ENCODE data around the gene NXPH4.

NXPH4 gene

DNA sequence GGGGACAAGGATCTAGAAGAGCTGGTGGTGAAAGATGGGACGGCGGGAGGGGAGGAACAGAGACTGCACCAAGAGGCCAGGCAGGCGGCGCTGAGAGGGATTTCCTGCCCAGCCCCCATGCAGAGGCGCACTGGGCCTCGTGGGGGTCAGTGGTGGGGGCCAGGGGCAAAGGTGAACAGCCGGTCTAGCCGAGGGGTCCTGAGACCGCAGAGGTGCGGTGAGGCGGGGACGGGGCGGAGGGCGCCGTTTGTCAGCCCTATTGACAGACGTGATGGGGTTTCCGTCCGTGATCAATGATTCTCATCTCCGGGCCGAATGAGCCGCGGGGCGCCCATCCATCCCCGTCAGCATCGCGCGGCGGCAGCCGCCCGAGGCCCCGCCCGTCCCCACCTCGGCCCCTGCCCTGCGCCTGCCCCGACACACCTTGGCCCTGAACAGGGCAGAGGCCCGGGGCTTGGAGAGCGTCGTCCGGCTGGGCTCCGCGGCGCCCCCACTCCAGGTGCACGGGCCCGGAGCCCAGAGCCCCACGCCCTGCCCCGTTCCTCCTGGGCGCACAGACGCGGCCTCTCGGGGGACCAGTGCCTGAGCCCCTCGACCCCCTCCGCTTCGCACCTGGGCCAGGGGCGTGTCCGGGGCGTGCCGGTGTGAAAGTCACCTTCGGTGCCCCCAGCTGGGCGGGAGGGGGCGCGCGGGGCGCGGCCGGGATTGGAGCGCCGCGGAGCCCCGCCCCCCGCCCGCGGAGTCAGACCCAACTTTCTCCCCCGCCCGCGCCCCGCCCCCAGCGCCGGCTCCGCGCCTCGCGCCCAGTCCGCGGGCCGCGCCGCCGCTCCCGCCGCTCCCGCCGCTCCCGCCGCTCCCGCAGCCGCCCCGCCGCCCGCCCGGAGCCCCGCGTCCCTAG lies at the start of gene NXPH4:
Gene NXPH4, plus strand, starts transcription at position 781 of the 898 bp plus-strand sequence. CDS start 176 bp downstream, outside the sequence.
- DNase-seq: peak; percentile 86

DNA sequence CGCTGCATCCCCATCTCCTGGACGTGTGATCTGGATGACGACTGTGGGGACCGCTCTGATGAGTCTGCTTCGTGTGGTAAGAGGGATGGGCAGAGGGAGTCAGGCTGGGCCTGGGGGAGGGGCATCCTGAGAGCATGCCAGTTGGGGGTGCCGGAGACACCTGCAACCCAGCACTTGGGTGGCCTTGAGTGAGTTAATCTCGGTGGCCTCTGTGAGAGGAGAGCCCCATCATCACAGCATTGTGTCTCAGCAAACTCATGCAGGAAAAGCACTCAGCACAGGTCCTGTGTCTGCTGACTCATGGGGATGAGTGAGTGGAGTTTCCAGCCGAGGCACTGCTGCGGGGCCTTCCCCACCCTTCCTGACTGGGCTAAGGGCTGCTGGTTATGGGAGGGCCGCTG lies 49.6 kb upstream of the NXPH4 start:
- peak; percentile 68 for DNase-seq

DNA sequence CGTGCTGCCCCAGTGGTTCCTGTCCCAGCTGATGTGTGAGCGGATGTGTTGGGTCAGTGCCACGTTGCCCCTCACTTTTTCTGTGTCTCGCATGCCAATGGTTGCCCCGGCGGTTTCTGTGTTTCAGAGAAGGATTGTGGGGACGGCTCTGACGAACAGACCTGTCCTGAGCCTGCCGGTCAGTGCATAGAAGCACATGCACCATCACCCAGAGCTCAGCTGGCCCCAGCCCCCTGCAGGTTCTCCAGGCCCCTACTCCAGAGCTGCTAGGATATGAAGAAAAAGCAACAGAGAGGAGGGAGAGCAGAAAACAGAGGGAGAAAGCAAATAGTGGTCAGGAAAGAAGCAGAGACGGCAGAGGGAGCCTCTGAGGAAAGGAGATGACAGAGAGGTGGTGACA lies 48.5 kb upstream of the NXPH4 start:
- DNase-seq: no peak

DNA sequence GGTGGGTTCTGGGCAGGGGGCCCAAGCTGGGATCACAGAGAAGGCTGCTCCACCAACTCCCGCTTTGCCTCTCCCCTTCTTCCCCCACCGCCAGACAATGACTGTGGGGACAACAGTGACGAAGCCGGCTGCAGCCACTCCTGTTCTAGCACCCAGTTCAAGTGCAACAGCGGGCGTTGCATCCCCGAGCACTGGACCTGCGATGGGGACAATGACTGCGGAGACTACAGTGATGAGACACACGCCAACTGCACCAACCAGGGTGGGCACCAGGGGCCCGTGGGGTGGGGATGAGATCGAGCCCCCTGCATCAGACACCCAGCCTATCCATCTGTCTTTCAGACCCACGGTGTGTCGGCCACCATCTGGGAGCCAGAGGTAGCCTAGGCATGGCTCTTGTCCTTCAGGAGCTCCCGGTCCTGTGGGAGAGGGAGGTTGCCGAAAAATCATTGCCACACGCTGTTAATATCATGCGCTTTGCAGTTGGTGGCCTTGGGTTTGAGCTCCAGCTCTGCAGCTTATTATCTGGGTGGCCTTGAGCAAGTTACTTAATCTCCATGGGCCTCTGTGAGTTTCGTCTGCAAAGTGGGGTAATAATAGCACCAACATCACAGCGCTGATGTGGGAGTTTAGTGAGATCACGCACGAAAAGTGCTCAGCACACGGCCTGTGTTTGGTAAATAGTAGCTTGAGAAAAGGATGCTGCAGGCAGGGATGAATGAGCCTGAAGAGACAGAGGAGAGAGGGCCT lies 47.4 kb upstream of the NXPH4 start:
- no peak for DNase-seq

DNA sequence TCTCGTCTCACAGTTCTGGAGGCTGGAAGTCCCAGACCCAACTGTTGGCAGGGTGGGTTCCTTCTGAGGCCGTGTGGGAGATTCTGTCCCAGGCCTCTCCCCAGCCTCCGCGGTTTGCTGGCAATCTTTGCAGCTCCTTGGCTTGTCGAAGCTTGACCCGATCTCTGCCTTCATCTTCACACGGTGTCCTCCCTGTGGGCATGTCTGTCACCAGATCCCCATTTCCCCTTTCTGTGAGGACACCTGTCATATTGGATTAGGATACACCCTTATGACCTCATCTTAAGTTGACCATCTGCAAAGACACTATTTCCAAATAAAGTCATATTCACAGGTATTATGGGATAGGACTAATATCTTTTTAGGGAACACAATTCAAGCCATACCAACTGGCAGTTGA lies 46.6 kb upstream of the NXPH4 start:
- DNase-seq: no peak

DNA sequence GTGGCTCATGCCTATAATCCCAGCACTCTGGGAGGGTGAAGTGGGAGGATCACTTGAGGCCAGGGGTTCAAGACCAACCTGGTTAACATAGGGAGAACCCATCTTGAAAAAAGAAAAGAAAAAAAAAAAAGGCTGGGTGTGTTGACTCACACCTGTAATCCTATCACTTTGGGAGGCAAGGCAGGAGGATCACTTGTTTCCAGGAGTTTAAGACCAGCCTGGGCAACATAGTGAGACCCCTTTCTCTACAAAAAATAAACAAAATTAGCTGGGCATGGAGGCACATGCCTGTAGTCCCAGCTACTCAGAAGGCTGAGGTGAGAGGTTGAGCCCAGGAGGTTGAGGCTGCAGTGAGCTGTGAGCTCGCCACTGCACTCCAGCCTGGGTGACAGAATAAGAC lies 46.2 kb upstream of the NXPH4 start:
- no peak for DNase-seq

DNA sequence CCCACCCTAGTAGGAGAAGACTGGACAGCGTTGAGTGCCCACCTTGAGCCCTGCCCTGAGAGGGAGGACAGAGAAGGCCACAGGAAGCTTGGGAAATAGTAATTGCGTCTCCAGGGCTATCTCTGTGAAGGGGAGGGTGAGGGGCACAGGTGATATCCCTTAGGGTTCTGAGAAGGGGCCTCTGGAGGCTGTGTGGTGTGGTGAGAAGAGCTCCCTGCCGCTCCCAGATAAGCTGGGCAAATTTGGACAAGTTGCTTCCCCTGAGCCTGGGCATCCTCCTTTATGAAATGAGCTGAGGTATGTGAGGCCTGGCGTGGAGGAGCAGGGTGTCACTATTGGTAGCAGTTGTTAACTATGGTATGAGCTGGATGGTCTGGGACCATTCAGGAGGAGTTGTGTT lies 45.7 kb upstream of the NXPH4 start:
- DNase-seq: no peak

DNA sequence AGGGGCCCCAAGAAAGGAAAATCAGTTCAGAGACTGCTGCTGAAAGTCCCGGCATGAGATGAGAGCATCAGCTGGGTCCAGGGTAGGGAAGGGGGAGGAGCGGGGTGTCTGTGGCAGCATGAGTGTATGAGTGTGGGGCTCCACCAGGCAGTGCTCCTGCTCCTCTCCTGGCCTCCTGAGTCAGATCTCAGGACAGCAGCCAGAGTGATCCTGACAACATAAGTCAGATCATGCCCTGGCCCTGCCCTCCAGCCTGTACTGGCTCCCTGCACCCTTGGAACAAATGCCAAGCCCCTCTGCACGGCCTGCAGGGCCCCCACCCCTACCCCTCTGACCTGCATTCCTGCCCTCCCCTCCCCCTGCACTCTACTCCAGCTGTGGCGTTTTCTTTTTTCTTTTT lies 44.9 kb upstream of the NXPH4 start:
- DNase-seq: no peak

DNA sequence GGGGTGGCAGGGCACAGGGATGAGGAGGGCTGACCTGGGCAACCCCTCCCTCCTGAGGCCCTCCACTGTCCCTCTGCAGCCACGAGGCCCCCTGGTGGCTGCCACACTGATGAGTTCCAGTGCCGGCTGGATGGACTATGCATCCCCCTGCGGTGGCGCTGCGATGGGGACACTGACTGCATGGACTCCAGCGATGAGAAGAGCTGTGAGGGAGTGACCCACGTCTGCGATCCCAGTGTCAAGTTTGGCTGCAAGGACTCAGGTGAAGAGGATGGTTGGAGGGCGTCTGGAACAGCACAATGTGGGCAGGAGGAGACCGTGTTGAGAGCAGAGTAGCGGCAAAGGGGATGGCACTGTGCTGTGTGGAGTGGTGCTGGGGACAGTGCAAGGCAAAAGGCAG lies 43.5 kb upstream of the NXPH4 start:
- DNase-seq: peak; percentile 49

DNA sequence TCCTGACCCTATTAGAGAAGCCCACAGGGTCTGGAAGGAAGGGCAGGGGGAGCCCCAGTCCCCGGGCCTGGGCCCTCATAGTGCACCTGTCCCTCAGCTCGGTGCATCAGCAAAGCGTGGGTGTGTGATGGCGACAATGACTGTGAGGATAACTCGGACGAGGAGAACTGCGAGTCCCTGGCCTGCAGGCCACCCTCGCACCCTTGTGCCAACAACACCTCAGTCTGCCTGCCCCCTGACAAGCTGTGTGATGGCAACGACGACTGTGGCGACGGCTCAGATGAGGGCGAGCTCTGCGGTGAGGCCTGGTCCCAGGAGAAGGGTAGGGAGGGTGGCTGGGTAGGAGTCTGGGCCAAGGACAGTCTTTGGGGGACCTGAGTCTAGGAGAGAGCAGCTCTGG lies 42.9 kb upstream of the NXPH4 start:
- no peak for DNase-seq

DNA sequence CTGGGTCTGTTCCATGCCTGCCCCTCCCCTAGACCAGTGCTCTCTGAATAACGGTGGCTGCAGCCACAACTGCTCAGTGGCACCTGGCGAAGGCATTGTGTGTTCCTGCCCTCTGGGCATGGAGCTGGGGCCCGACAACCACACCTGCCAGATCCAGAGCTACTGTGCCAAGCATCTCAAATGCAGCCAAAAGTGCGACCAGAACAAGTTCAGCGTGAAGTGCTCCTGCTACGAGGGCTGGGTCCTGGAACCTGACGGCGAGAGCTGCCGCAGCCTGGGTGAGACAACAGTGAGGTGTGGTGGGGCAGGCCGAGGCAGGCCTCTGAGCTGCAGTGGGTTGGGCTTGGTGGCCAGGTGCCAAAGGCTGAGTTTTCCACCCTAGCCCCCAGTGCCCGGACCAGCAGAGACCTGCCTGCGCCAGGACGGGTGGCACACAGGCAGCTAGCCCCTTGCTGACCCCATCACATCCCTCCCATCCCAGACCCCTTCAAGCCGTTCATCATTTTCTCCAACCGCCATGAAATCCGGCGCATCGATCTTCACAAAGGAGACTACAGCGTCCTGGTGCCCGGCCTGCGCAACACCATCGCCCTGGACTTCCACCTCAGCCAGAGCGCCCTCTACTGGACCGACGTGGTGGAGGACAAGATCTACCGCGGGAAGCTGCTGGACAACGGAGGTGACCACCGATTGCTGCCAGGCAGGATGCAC lies 41.0 kb upstream of the NXPH4 start:
- DNase-seq: peak; percentile 61

DNA sequence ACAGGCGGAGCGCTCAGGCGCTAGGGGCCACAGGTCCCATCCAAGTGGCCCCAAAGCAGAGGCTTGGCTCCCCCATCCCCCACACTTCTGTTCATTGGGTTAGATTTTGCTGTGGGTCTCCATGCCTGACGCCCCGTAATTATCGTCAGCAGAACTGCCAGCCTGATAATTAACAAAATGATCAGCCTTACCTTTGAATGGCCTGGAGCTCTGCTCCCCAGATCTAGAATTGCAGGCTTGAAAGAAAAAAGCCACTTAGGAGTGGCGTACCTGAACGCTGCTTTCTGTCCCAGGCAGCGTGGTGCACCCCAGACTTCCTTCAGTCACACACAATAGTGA lies 40.5 kb upstream of the NXPH4 start:
- no peak for DNase-seq

DNA sequence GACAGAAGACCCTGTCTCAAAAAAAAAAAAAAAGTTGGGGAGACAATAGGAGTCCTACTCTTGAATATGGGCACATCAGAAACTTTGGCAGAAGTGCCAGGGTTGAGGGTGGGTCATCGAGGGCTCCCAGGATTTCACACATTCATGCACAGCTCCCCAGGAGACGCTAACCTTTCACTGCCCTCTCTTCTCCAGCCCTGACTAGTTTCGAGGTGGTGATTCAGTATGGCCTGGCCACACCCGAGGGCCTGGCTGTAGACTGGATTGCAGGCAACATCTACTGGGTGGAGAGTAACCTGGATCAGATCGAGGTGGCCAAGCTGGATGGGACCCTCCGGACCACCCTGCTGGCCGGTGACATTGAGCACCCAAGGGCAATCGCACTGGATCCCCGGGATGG lies 39.7 kb upstream of the NXPH4 start:
- no peak for DNase-seq

DNA sequence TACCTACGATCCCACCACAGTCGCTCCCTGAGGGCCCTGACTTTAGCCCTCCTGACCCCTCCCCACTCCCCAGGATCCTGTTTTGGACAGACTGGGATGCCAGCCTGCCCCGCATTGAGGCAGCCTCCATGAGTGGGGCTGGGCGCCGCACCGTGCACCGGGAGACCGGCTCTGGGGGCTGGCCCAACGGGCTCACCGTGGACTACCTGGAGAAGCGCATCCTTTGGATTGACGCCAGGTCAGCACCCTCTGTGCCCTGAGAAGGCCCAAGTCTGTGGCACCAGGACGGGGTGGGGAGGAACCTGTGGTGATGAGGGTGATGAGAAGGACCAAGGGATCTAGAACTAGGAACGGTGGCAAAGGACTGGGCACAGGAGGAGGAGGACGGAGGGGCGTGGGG lies 39.2 kb upstream of the NXPH4 start:
- DNase-seq: no peak

DNA sequence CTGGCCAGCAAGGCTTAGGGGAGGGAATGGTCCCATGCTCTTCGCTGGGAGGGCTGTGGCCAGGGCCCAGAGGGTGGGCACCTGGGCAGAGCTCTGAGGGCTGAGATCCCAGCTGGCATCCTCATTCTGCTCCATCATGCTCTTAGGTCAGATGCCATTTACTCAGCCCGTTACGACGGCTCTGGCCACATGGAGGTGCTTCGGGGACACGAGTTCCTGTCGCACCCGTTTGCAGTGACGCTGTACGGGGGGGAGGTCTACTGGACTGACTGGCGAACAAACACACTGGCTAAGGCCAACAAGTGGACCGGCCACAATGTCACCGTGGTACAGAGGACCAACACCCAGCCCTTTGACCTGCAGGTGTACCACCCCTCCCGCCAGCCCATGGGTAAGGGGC lies 38.4 kb upstream of the NXPH4 start:
- DNase-seq: no peak

DNA sequence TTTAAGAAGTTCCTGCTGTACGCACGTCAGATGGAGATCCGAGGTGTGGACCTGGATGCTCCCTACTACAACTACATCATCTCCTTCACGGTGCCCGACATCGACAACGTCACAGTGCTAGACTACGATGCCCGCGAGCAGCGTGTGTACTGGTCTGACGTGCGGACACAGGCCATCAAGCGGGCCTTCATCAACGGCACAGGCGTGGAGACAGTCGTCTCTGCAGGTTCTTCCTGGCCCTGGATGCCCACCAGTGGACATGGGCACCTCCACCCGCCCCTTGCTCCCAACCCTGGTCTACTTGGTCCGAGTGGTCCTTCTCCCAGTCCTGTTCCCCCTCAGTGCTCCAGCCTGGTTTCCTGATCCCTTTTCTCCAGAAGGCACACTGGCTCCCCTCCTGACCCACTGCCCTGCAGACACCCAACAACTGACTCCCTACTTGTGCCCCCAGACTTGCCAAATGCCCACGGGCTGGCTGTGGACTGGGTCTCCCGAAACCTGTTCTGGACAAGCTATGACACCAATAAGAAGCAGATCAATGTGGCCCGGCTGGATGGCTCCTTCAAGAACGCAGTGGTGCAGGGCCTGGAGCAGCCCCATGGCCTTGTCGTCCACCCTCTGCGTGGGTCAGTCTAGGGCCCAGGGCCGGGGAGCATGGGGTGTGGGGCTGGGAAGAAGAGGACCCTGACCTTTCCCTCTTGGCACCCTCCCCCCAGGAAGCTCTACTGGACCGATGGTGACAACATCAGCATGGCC lies 37.1 kb upstream of the NXPH4 start:
- DNase-seq: no peak

DNA sequence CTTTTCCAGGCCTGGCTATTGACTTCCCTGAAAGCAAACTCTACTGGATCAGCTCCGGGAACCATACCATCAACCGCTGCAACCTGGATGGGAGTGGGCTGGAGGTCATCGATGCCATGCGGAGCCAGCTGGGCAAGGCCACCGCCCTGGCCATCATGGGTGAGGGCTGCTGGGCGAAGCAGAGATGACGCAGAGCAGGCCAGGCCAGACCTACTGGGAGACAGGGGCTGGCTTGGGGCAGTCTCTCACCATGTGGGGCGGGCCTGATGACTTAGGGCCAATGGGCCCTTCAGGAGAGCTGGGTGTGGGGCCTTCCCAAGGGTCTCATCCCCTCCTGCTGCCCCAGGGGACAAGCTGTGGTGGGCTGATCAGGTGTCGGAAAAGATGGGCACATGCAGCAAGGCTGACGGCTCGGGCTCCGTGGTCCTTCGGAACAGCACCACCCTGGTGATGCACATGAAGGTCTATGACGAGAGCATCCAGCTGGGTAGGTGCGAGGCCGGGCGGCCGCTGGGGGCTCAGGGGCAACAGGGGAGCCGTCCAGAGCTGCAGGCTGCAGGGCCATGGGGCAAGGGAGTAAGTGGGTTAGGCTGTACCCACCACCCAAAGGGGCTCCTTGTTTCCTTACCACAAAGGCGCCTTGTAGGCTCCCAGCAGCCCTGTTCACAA lies 36.1 kb upstream of the NXPH4 start:
- DNase-seq: no peak

DNA sequence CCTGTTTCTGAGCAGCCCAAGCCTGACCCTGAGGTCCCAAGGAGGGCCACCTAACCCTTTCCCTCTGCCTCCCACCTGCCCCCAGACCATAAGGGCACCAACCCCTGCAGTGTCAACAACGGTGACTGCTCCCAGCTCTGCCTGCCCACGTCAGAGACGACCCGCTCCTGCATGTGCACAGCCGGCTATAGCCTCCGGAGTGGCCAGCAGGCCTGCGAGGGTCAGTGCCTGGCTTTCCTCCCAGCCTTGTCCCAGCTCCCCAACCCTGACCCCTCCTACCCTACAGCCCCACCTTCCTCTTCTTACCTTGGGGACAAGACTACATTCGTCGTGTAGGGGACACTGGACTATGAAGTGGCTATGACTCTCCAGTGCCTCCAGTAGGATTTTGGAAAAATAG lies 35.5 kb upstream of the NXPH4 start:
- no peak for DNase-seq

DNA sequence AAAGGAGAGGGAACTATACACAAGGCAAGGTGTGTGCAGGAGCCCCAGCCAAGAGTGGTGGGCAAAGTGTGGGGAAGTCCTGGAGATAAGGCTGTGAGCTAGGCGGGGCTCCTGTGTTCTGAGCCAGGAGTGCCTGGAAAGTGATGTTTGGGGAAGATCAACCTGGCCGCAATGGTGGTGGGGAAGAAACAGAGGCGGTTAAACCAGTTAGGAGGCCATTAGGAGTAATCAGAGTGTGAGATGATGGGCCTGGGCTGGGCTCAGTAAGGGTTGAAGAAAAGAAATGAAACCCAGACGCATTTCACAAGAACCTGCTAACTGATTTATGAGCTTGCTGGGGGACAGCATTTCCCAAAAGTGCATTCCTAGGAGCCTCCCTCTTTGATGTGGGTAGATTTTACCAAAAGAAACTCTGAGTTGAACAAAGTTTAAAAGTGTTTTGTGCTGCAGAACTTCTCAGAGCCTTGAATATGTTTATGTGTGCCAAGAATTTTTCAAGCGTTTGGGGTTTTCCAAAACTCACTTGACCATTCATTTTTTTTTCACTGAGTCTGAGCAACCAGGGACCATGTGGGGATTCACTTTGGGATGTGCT lies 34.9 kb upstream of the NXPH4 start:
- no peak for DNase-seq

DNA sequence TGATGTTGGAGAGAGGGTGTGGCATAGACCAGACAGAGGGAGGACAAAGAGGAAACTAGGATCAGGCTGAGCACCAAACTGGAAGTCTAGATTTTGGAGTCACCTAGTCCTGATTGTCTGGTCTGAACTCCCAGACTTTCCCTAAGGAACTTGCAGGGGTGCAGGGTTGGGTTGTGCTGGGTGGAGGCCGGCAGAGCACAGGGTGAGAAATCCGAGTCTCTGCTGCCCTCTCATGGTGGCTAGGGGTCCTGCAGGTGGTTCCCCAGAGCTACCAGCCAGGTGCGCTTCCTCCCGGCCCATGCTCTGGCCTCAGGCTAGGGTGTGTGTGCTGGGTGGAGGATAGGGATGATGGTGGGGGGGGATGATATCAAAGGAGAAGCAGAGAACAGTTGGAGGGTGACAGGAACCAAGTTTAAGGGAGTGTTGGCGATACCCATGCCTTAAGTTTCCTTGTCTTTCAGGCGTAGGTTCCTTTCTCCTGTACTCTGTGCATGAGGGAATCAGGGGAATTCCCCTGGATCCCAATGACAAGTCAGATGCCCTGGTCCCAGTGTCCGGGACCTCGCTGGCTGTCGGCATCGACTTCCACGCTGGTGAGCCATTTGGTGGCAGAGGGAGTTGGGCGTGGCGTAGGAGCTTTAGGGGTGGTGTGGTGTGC lies 33.5 kb upstream of the NXPH4 start:
- DNase-seq: peak; percentile 84

DNA sequence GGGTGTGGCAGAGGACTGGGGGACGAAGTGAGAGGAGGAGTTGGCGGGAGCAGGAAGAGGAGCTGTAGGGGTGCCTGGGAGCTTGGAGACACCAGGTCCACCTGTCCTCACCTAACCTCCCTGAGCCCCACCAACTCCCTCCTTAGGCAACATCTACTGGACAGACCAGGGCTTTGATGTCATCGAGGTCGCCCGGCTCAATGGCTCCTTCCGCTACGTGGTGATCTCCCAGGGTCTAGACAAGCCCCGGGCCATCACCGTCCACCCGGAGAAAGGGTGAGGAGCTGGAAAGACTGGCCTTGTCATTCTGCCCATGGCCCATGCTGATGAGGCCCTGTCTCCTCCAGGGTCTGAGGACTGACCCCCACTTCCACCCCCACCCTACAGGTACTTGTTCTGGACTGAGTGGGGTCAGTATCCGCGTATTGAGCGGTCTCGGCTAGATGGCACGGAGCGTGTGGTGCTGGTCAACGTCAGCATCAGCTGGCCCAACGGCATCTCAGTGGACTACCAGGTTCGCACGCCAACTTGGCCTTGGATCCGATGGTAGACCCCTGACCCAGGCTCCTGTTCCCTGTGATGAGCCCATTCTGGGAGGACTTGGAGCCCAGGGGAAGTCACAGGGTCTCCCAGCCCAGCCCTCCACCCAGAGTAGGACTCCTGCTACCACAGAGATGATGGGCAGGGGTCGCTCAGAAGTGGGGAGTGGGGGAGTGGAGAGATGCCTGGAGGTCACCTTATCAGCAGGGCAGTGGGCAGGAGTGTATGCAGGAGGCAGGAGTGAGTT lies 32.5 kb upstream of the NXPH4 start:
- DNase-seq: no peak
